NCI-H2227 (cell line): Measurements from ENCODE around the gene EYA3.

Experiments
- DNase-seq: peaks from one replicate; lab custom pipeline; 2025; ENCODE audit not compliant: unreplicated experiment; lab: John Stamatoyannopoulos, UW

EYA3 gene

GRCh38 chr1:28112388-28113241, 24.2 kb upstream of the EYA3 start:
- no peak for DNase-seq

GRCh38 chr1:28111157-28111556, 22.7 kb upstream of the EYA3 start:
- DNase-seq = no peak

DNA sequence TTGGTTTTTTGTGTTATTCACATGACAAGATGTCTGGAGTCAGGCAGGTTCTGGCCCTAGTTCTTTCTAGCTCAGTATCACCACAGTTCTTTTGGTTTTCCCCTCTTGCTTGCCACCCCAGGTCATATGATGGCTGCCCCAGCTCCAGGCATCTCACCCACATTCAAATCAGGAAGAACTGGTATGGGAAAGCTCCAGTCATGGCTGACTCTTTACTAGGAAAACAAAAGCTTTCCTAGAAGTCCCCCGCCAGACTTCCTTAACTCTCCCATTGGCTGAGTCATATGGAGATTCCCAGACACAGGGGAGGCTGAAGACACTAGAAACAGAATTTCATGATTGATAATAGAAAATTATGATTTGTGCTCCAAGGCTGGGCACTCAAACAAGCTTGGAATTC, 22.1 kb upstream of the EYA3 start:
- no peak for DNase-seq

DNA sequence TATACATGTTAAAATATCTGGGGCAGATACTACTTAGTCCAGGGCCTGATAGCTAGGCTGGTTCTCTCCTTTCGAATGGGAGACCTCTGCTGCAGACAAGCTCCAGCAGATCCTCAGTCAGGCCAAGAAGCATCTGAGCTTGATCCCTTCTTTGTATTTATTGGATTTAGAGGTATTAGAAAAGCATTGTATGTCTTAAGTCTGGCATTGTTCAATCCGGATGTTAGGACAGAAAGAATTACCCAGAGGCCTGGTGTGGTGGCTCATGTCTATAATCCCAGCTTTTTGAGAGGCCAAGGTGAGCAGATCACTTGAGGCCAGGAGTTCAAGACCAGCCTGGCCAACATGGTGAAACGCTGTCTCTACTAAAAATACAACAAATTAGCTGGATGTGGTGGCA, 21.2 kb upstream of the EYA3 start:
- DNase-seq = no peak

DNA sequence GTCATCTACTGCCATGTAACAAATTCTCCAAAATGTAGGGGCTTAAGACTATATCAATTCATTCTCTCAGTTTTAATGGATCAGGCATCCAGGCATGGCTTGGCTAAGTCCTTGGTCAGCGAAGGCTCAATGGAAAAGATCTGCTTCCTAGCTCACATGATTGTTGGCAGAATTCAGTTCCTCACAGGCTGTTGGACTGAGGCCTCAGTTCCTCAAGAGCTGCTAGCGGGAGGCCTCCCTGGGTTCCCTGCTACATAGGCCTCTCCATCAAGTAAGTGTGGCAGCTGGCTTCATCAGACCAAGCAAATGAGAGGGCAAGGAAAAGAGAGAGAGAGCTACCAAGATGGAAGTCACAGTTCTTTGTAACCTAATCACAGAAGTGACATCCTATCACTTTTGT, 19.6 kb upstream of the EYA3 start:
- no peak for DNase-seq

DNA sequence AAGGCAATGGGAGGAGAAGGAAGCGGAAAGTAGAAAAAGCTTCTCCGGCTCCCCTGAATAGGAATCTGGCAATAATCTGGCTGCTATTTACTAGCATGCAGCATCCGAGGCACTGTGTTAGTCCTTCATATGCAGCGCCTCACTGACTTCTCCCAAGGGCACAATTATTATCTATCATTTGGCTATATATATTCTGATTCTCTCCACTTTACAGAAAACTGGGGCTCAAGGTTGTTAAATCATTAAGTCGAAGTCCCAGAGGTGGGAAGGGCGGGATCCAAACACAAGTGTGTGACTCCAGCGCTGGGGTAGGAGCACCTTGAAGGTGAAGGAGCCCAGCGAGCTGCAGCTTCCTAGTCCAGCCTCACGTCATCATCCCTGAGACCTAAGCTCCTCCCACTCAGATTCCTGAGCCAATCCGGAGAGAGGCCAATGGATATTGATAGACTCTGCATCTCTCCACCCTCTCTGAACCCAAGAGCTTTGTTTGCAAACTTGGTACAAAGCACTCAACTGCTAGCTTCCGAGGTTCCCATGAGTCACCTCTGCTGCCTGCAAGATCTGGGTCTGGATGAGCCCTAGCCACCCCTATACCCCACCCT, 16.6 kb upstream of the EYA3 start:
- DNase-seq = peak; percentile 83

- no peak for DNase-seq
Measured at GRCh38 chr1:28102189-28102588, 13.8 kb upstream of the EYA3 start.

GRCh38 chr1:28099050-28099769, 10.8 kb upstream of the EYA3 start:
- no peak for DNase-seq

DNA sequence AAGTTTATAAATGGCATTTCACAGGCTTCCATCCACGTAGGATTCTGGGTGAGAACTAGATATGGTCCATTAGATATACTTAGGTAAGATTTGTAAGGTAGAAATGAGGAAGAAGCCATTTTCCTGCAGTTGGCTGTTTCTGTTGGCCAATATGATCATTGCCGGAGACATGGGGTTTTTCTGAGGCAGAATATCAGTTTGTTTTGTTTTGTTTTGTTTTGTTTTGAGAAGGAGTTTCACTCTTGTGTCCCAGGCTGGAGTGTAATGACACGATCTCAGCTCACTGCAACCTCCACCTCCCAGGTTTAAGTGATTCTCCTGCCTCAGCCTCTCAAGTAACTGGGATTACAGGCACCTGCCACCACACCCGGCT, 8.7 kb upstream of the EYA3 start:
- DNase-seq = no peak

GRCh38 chr1:28096210-28097099, 8.0 kb upstream of the EYA3 start:
- no peak for DNase-seq

GRCh38 chr1:28091043-28091781, 2.8 kb upstream of the EYA3 start:
- DNase-seq = peak; percentile 51

DNA sequence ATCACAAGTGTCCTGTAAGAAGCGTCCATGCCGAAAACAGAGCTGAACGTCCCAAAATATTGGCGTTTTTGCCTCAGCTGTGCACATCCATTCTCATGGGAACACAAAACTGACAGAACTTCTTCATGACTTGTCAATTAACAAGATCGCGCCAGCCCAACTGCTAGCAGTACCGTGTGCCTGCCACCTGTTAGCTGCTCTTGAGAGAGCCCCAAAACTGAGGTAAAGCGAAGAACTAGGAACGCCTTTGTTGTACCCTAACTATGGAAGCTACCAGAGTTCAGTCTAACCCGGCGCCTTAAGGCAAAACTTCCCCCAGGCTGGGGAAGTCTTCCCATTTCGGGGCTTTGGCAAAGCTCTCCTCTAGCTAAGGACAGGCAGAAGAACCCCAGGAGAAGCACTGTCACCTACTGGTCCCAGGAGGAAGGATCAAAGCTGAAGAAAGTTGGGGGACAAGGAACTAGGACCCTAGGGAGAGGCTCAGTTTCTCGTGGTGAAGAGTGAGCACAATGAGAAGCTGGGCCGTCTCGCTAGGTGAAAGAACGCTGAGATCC, 719 bp downstream of the EYA3 start:
- DNase-seq = peak; percentile 19

DNA sequence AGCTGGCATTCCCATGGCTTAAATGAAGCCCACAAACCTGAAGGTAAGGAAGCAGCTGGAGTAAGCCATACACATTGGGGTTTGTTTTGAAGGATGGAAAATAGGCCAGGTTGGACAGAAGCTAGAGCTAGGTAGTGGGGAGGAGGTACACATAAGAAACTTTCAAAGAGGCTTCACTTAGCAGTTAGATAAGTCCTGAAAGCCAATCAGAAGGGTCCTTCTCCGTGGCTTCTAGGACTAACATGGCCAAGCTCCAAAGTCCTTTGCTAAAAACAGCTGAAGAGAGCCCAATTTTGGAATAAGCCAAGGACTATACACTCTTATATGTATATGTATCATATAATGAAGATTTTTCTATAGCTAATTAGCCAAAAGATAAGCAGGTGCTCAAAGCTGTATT, 1.8 kb downstream of the EYA3 start:
- DNase-seq = no peak

GRCh38 chr1:28085129-28085528, 3.3 kb downstream of the EYA3 start:
- no peak for DNase-seq

- DNase-seq = no peak
Measured at GRCh38 chr1:28083876-28084275, 4.5 kb downstream of the EYA3 start.

- no peak for DNase-seq
Measured at GRCh38 chr1:28078680-28079626, 9.5 kb downstream of the EYA3 start.

DNA sequence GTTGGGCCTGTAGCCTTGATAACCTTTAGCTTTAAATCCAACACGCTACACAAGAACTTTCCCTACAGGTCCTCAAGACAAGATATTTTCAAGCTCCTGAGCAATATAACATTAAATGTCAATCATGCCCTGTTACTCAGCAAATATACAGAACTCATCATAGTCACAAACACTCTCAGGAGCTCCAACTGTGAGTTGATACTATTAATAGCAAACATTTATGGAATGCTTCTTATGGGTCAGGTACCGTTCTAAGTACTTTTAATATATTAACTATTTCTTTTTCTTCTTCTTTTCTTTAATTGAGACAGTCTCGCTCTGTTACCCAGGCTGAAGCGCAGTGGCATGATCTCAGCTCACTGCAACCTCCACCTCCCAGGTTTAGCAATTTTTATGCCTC, 10.1 kb downstream of the EYA3 start:
- DNase-seq = no peak

DNA sequence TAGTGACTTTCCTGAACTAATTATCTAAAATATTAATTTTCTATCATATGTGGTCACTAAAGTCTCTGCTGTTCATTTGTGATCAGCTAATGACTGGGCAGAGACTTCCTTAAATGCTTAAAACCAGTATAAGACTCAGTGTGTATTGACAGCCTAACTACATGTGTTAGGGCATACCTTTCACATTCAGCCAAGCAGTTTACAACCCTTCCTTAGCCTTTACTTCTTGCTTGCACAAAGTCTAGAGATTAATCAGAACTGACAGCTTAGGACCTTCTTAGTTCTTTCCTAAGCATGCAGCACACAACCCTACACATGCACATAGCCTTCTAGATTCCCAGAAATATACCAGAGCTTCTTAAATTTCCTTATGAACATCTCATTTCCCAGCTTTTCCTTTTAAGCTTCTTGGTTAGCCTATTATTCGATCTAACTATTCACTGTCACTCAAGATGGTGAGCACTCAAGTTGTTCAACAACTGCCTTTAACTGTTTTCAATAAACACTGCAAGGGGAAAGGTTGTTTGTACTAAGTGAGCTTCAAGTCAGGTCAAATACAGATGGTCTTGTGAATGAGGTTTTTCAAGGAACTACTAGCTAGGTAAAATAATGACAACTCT, 13.4 kb downstream of the EYA3 start:
- DNase-seq = no peak

DNA sequence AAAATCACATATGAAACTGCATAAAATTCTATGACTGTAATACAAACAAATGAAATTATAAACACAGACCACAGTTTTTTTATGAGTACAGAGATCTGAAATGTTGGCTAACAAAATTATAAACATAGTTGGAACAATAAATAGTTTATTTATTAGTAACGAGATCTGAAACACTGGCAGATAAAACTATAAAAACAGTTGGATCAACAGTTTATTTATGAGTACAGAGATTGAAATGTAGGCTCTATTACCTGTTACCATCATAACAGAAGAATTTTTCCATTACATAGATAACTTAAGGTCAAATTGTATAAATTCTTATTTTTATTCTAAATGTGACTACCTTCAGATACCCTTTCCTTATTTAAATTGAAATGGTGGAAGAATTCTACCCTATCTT, 14.5 kb downstream of the EYA3 start:
- no peak for DNase-seq
